ENCODE results near the gene CYLD.

Gene CYLD

GRCh38 chr16:50696575-50697420, 45.1 kb upstream of the CYLD start:
- no peak overlapping the region for H3K4me2 ChIP-seq (ENCODE audit: low read length)
- H3K9me2 ChIP-seq (ENCODE audit: low read depth, low read length), result no peaks in the 10 kb centered on the region
- no peak for TF ChIP-seq CTCF (IDR thresholded peaks at IDR 0.05; ENCODE audit: low read length)
- no peak for TF ChIP-seq EZH2 (IDR thresholded peaks at IDR 0.05; ENCODE audit: borderline replicate concordance, low read length)
- H3K79me2 ChIP-seq (ENCODE audit: insufficient read depth, low read length), result no peaks in the 10 kb centered on the region
- no peaks in the 10 kb centered on the region for H3K9me3 ChIP-seq (ENCODE audit: low read length)
- H3K36me3 ChIP-seq (ENCODE audit: insufficient read depth, low read length), result no peaks in the 10 kb centered on the region
- no peaks in the 10 kb centered on the region for H4K20me1 ChIP-seq (ENCODE audit: insufficient read depth, low read length)
- no peak overlapping the region for H3K4me3 ChIP-seq (ENCODE audit: low read depth, low read length, poor library complexity, severe bottlenecking)
- H3K4me1 ChIP-seq (ENCODE audit: insufficient read depth, low read length, severe bottlenecking), result peaks cover 3% of the 10 kb centered on the region
- no peak overlapping the region for H3K27ac ChIP-seq (ENCODE audit: low read depth, low read length, poor library complexity, severe bottlenecking)
- H3K27me3 ChIP-seq (ENCODE audit: insufficient read depth, low read length), result 0 out of 2 replicates have a peak, but pooled peaks cover 8% of the 10 kb centered on the region
- H3F3A ChIP-seq (ENCODE audit: insufficient read depth, low read length), result no peaks in the 10 kb centered on the region
- no peak overlapping the region for H3K9ac ChIP-seq (ENCODE audit: low read length)
- H2AFZ ChIP-seq (ENCODE audit: low read length), result no peak overlapping the region

GRCh38 chr16:50697421-50697715, 44.5 kb upstream of the CYLD start:
- Histone ChIP-seq H3K36me3 (ENCODE audit: insufficient read depth, low read length) (no peaks in the 10 kb centered on the region), H3K9ac (ENCODE audit: low read length) (no peak overlapping the region), H3F3A (ENCODE audit: insufficient read depth, low read length) (no peaks in the 10 kb centered on the region), H3K27ac (ENCODE audit: low read depth, low read length, poor library complexity, severe bottlenecking) (no peak overlapping the region), H3K4me2 (ENCODE audit: low read length) (no peak overlapping the region), H2AFZ (ENCODE audit: low read length) (no peak overlapping the region), H3K79me2 (ENCODE audit: insufficient read depth, low read length) (no peaks in the 10 kb centered on the region), H3K4me3 (ENCODE audit: low read depth, low read length, poor library complexity, severe bottlenecking) (no peak overlapping the region), H4K20me1 (ENCODE audit: insufficient read depth, low read length) (no peaks in the 10 kb centered on the region), H3K9me3 (ENCODE audit: low read length) (no peaks in the 10 kb centered on the region; the same call in 1 of the 2 replicates), H3K9me2 (ENCODE audit: low read depth, low read length) (no peaks in the 10 kb centered on the region), H3K27me3 (ENCODE audit: insufficient read depth, low read length) (0 out of 2 replicates have a peak, but pooled peaks cover 8% of the 10 kb centered on the region), H3K4me1 (ENCODE audit: insufficient read depth, low read length, severe bottlenecking) (peaks cover 3% of the 10 kb centered on the region)
- TF ChIP-seq CTCF (IDR thresholded peaks at IDR 0.05; ENCODE audit: low read length), result no peak
- TF ChIP-seq EZH2 (IDR thresholded peaks at IDR 0.05; ENCODE audit: borderline replicate concordance, low read length), result no peak

- peaks cover 3% of the 10 kb centered on the region for H3K4me1 ChIP-seq (ENCODE audit: insufficient read depth, low read length, severe bottlenecking)
- H3K27me3 ChIP-seq (ENCODE audit: insufficient read depth, low read length), result 0 out of 2 replicates have a peak, but pooled peaks cover 8% of the 10 kb centered on the region
- no peak overlapping the region for H3K9ac ChIP-seq (ENCODE audit: low read length)
- H4K20me1 ChIP-seq (ENCODE audit: insufficient read depth, low read length), result no peaks in the 10 kb centered on the region
- no peaks in the 10 kb centered on the region for H3K79me2 ChIP-seq (ENCODE audit: insufficient read depth, low read length)
- H2AFZ ChIP-seq (ENCODE audit: low read length), result no peak overlapping the region
- no peaks in the 10 kb centered on the region for H3K9me2 ChIP-seq (ENCODE audit: low read depth, low read length)
- no peaks in the 10 kb centered on the region; the same call in 1 of the 2 replicates for H3K9me3 ChIP-seq (ENCODE audit: low read length)
- no peaks in the 10 kb centered on the region for H3K36me3 ChIP-seq (ENCODE audit: insufficient read depth, low read length)
- H3F3A ChIP-seq (ENCODE audit: insufficient read depth, low read length), result no peaks in the 10 kb centered on the region
- no peak overlapping the region for H3K27ac ChIP-seq (ENCODE audit: low read depth, low read length, poor library complexity, severe bottlenecking)
- peak overlapping the region; percentile 33; the same call in 1 of the 2 replicates for H3K4me2 ChIP-seq (ENCODE audit: low read length)
- TF ChIP-seq EZH2 (IDR thresholded peaks at IDR 0.05; ENCODE audit: borderline replicate concordance, low read length) (no peak), CTCF (IDR thresholded peaks at IDR 0.05; ENCODE audit: low read length) (no peak)
- H3K4me3 ChIP-seq (ENCODE audit: low read depth, low read length, poor library complexity, severe bottlenecking), result peak overlapping the region; percentile 9
Measured at GRCh38 chr16:50697881-50698767, 43.8 kb upstream of the CYLD start.
